Liver (tissue), 9 donors: ENCODE data around the gene MBNL2. TPM values are rescaled to one million over a fixed set of nuclear protein-coding genes. Genes with fewer than 3 reads are reported as not detected.
A peak's percentile ranks its signal among the peaks of the same experiment; 100 is the strongest.

ENCODE experiments used
- DNase-seq: peaks from one replicate; pipeline ENCODE4 v3.0.0-alpha.2; 2017; ENCODE audit warnings: low spot score
- H3K27ac ChIP-seq, 2 donors: one replicate each; pipeline ENCODE4 v1.7.0; 2013; ENCODE audit warnings: inconsistent platforms in 2 of 2, low read length in 2 of 2, control low read depth in 1 of 2, low read depth in 1 of 2, mild to moderate bottlenecking in 1 of 2
- H3K27me3 ChIP-seq, 4 donors: one replicate each; pipeline versions ENCODE4 v1.6.1 to v1.7.0; 2013; ENCODE audit warnings: low read length in 3 of 4, inconsistent platforms in 1 of 4, mild to moderate bottlenecking in 1 of 4, moderate library complexity in 1 of 4; ENCODE audit not compliant: control insufficient read depth in 4 of 4, insufficient read depth in 4 of 4
- H3K36me3 ChIP-seq, 4 donors: one replicate each; pipeline versions ENCODE4 v1.6.1 to v1.7.0; 2013; ENCODE audit warnings: low read length in 3 of 4, mild to moderate bottlenecking in 3 of 4, low read depth in 1 of 4, moderate library complexity in 1 of 4; ENCODE audit not compliant: control insufficient read depth in 4 of 4, insufficient read depth in 3 of 4
- H3K4me1 ChIP-seq, 4 donors: one replicate each; pipeline versions ENCODE4 v1.6.1 to v1.7.0; 2013; ENCODE audit warnings: low read length in 3 of 4, mild to moderate bottlenecking in 3 of 4, moderate library complexity in 1 of 4; ENCODE audit not compliant: control insufficient read depth in 4 of 4, insufficient read depth in 4 of 4
- H3K4me3 ChIP-seq, 3 donors: one replicate each; pipeline versions ENCODE4 v1.6.1 to v1.7.0; 2013; ENCODE audit warnings: low read length in 3 of 3, control low read depth in 1 of 3, low read depth in 1 of 3, mild to moderate bottlenecking in 1 of 3
- H3K9ac ChIP-seq, 2 donors: one replicate each; pipeline ENCODE4 v1.7.0; 2013; ENCODE audit warnings: low read length in 2 of 2, mild to moderate bottlenecking in 2 of 2, moderate library complexity in 2 of 2, control low read depth in 1 of 2, low read depth in 1 of 2
- H3K9me3 ChIP-seq, 4 donors: one replicate each; pipeline versions ENCODE4 v1.6.1 to v1.7.0; 2013; ENCODE audit warnings: low read length in 3 of 4; ENCODE audit not compliant: control insufficient read depth in 4 of 4
- CTCF ChIP-seq: fragments of 150-350 bp; IDR thresholded peaks from 2 replicates; pipeline ENCODE4 v1.5.1; 2017; ENCODE audit warnings: improper control_type of control experiment, low read depth, low read length; ENCODE audit not compliant: missing input control
- EGR1 ChIP-seq, 2 donors: IDR thresholded peaks; 2 replicates each; pipeline ENCODE4 v1.6.1; 2016 to 2018; ENCODE audit warnings: antibody characterized with exemption in 2 of 2, low read depth in 2 of 2
- FOXA2 ChIP-seq: IDR thresholded peaks from 2 replicates; pipeline ENCODE4 v1.6.1; 2016; ENCODE audit warnings: antibody characterized with exemption
- GABPA ChIP-seq, 2 donors: IDR thresholded peaks in 1 of 2; conservative IDR thresholded peaks in 1 of 2; 2 replicates each; pipeline ENCODE4 v1.6.1; 2016; ENCODE audit warnings: antibody characterized with exemption in 2 of 2, mild to moderate bottlenecking in 1 of 2, moderate library complexity in 1 of 2
- HNF4A ChIP-seq, 2 donors: conservative IDR thresholded peaks; 2 replicates each; pipeline ENCODE4 v1.6.1; 2016; ENCODE audit warnings: antibody characterized with exemption in 2 of 2, mild to moderate bottlenecking in 2 of 2
- HNF4G ChIP-seq: IDR thresholded peaks from 2 replicates; pipeline ENCODE4 v1.6.1; 2016; ENCODE audit warnings: antibody characterized with exemption
- JUND ChIP-seq, 2 donors: IDR thresholded peaks; 2 replicates each; pipeline ENCODE4 v1.6.1; 2016; ENCODE audit warnings: antibody characterized with exemption in 2 of 2
- MAX ChIP-seq: IDR thresholded peaks from 2 replicates; pipeline ENCODE4 v1.6.1; 2016; ENCODE audit warnings: antibody characterized with exemption
- RAD21 ChIP-seq, 2 donors: IDR thresholded peaks; 2 replicates each; pipeline ENCODE4 v1.6.1; 2016; ENCODE audit warnings: antibody characterized with exemption in 2 of 2, mild to moderate bottlenecking in 2 of 2
- REST ChIP-seq: IDR thresholded peaks from 2 replicates; pipeline ENCODE4 v1.6.1; 2016; ENCODE audit warnings: antibody characterized with exemption, mild to moderate bottlenecking
- RXRA ChIP-seq, 2 donors: IDR thresholded peaks; 2 replicates each; pipeline ENCODE4 v1.6.1; 2017 to 2018; ENCODE audit warnings: antibody characterized with exemption in 2 of 2, mild to moderate bottlenecking in 1 of 2
- SP1 ChIP-seq: IDR thresholded peaks from 2 replicates; pipeline ENCODE4 v1.6.1; 2018; ENCODE audit warnings: antibody characterized with exemption, mild to moderate bottlenecking
- YY1 ChIP-seq: IDR thresholded peaks from 2 replicates; pipeline ENCODE4 v1.6.1; 2016; ENCODE audit warnings: antibody characterized with exemption, mild to moderate bottlenecking
- ZBTB33 ChIP-seq: IDR thresholded peaks from 2 replicates; pipeline ENCODE4 v1.6.1; 2016; ENCODE audit warnings: antibody characterized with exemption
- WGBS: extraction: QIAGEN DNeasy Blood & Tissue Kit; methylation state at CpG from one replicate; pipeline ENCODE4 v1.1.7; 2013; 5-methylcytosine and 5-hydroxymethylcytosine counted together
- polyA plus RNA-seq, 2 donors: library from polyadenylated mRNA; stranded (reverse) in 1 of 2; unstranded in 1 of 2; fragments of 200-250 nt in 1 of 2; fragments of >200 nt in 1 of 2; fragmentation: Nextera tagmentation in 1 of 2; extraction: Ambion mirVana in 1 of 2; gene quantifications; one replicate each; pipeline versions ENCODE4 v1.2.1 to v1.2.3, GENCODE V29; 2013 to 2015
- total RNA-seq, 2 donors: library from RNA; depleted of rRNA; stranded (reverse); fragments of >200 nt; gene quantifications; one replicate each; pipeline ENCODE4 v1.2.3, GENCODE V29; 2014
- TF ChIP-seq, protein P1 (sequence below): IDR thresholded peaks from 2 replicates; pipeline ENCODE4 v1.6.1; 2016; ENCODE audit warnings: antibody characterized with exemption
- donor health status: healthy.
- donor health status: healthy.
- donor health status: healthy.
- donor health status: healthy.
- donor health status: healthy.

The MBNL2 gene
- total and polyA plus RNA-seq, 4 donors: 16.0 to 49.6 (median 36.8) TPM

DNA sequence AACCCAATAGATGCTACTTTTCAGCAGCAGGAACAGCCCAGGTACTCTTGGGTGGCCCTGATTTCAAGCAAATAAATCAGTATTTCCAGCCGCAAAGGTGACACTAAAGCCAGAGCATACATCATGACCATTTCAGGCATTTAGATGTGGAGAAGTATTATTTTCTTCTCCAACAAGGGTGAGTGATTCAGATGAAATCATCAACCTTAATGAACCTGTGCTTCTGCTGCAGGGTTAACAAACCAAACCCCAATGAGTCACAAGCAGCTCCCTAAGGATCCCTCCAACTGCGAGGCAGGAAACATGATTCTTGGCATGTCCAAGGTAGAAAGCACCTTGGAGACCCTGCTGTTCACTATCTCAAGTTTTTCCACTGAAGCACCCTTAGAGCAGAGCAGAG is 32.7 kb downstream of the MBNL2 start (continued):
- TF ChIP-seq CTCF (no peak), HNF4A (conservative IDR thresholded peaks at IDR 0.05) (no peak), SP1 (no peak), HNF4G (no peak), YY1 (no peak), RXRA (IDR thresholded peaks at IDR 0.05) (no peak), ZBTB33 (no peak)

GRCh38 chr13:97255515-97256021 is 33.4 kb downstream of the MBNL2 start:
- Histone ChIP-seq H3K36me3 (no peaks in the 10 kb centered on the region), H3K27me3 (no peaks in the 10 kb centered on the region), H3K4me1 (peaks cover 13 to 52% (median 28%) of the 10 kb centered on the region in 4 donors), H3K27ac (peak overlapping the region; percentile 52 to 85), H3K4me3 (no peak overlapping the region), H3K9ac (peak overlapping the region in 1 of 2 donors; percentile 16), H3K9me3 (no peaks in the 10 kb centered on the region)
- 55% methylated on average over 3 of the region's 3 CpGs for WGBS
- no peak for DNase-seq
- TF ChIP-seq RAD21 (IDR thresholded peaks at IDR 0.05): peak in 1 of 2 donors; percentile 8
- TF ChIP-seq MAX: peak; percentile 53
- peak in 1 of 2 donors; percentile 33 for TF ChIP-seq HNF4A (conservative IDR thresholded peaks at IDR 0.05)
- TF ChIP-seq JUND (IDR thresholded peaks at IDR 0.05): no peak
- no peak for TF ChIP-seq FOXA2
- TF ChIP-seq GABPA (IDR thresholded peaks at IDR 0.05 in 1 of 2, conservative IDR thresholded peaks at IDR 0.05 in 1 of 2): no peak
- peak; percentile 59 for TF ChIP-seq YY1
- TF ChIP-seq, protein P1, sequence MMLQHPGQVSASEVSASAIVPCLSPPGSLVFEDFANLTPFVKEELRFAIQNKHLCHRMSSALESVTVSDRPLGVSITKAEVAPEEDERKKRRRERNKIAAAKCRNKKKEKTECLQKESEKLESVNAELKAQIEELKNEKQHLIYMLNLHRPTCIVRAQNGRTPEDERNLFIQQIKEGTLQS: no peak
- TF ChIP-seq HNF4G: no peak
- no peak for TF ChIP-seq RXRA (IDR thresholded peaks at IDR 0.05)

- H3K36me3 ChIP-seq: no peaks in the 10 kb centered on the region
- H3K4me3 ChIP-seq: no peak overlapping the region
- peaks cover 13 to 57% (median 36%) of the 10 kb centered on the region in 4 donors for H3K4me1 ChIP-seq
- peak overlapping the region; percentile 77 to 85 for H3K27ac ChIP-seq
- no peaks in the 10 kb centered on the region for H3K27me3 ChIP-seq
- H3K9me3 ChIP-seq: no peaks in the 10 kb centered on the region
- H3K9ac ChIP-seq: no peak overlapping the region
- no peak for DNase-seq
- WGBS: 33% methylated on average over 5 of the region's 5 CpGs
- TF ChIP-seq ZBTB33 (peak; percentile 58), EGR1 (IDR thresholded peaks at IDR 0.05; ENCODE audit: low read depth in 2 of 2) (peak; percentile 53 to 96), GABPA (IDR thresholded peaks at IDR 0.05 in 1 of 2, conservative IDR thresholded peaks at IDR 0.05 in 1 of 2) (no peak), REST (no peak), HNF4A (conservative IDR thresholded peaks at IDR 0.05) (peak; percentile 57 to 82), JUND (IDR thresholded peaks at IDR 0.05) (peak; percentile 100), SP1 (peak; percentile 79), FOXA2 (peak; percentile 12), YY1 (peak; percentile 37), CTCF (no peak)
- TF ChIP-seq, protein P1: peak; percentile 98
These were observed 34.2 kb downstream of the MBNL2 start for GRCh38 chr13:97256343-97256783.
